ENCODE results near the gene NAPSA.

The NAPSA gene

GRCh38 chr19:50314724-50315708, 50.4 kb downstream of the NAPSA start:
- DNase-seq (ENCODE audit: low spot score) = no peak

DNA sequence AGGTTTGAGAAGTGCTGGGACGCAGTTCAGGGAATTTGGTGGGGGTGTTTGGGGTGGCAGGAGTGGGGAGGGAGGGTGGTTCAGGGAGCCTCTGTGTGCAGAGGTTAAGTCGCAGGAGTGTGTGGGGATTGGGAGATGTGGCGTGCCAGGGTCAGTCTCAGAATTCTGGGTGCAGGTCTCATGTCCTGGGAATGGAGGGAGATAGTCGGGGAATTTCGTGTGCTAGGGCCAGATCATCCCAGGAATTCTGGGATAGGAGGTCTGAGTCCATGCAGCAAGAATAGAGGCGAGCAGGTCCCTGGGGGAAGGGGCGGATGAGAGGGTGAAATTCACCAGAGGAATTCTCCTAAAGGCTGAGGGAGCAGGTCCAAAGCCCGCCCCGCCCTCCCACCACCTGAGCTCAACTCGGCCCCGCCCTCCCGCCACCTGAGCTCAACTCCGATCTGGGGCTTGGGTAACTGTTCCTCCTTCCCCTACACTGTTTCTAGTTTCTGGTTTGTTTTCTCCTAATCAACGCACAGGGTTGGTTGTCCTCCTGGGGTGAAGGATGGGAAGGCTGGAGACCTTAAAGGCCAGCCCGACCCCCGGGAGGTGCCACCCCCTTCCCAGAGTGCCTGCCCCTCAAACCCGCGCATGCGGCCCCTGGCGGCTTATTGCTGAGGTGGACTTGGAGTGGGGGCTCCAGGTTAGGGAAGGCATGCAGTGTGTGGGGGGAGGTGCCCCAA, 51.5 kb downstream of the NAPSA start:
- DNase-seq (ENCODE audit: low spot score) = no peak

- no peak for DNase-seq (ENCODE audit: low spot score)
Measured at GRCh38 chr19:50312967-50313811, 52.2 kb downstream of the NAPSA start.

DNA sequence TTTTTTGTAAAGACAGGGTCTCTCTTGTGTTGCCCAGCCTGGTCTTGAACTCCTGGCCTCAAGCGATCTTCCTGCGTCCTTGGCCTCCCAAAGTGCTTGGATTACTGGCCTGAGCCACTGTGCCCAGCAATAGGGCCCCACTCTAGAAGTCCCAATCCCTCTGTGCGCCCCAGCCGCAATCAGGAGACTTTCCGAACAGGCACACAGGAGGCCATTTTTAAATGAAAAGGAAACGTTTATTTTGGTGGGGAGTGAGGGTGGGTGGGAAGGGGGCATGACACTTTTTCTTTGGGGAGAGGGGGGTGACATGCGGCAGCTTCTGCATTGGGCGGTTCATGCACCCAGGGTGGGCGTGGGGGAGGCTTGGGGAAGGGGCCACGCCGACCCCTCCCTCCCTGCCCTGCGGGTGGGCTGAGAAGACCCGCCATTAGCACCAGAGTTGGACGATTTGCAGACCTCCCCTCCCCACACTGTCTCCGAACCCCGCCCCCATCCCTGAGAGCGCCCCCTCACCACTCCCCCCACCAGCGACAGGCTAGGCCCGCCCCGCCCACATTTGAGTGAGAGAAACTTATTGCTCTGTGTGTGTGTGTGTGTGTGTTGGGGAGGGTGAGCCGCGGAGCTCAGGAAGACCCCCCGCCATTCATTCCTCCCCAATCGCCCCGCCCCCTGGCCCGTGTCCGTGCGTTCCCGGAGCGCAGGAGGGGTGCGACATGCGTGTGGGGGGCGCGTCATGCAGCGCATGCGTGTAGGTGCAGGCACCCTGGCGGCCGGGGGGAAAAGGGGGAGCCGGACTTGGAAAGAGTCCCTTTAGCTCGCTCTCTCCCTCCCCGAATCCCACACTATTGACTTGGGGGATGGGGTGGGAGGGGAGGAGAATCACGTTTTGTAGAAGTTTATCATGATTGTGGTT, 53.5 kb downstream of the NAPSA start:
- DNase-seq (ENCODE audit: low spot score) = no peak

DNA sequence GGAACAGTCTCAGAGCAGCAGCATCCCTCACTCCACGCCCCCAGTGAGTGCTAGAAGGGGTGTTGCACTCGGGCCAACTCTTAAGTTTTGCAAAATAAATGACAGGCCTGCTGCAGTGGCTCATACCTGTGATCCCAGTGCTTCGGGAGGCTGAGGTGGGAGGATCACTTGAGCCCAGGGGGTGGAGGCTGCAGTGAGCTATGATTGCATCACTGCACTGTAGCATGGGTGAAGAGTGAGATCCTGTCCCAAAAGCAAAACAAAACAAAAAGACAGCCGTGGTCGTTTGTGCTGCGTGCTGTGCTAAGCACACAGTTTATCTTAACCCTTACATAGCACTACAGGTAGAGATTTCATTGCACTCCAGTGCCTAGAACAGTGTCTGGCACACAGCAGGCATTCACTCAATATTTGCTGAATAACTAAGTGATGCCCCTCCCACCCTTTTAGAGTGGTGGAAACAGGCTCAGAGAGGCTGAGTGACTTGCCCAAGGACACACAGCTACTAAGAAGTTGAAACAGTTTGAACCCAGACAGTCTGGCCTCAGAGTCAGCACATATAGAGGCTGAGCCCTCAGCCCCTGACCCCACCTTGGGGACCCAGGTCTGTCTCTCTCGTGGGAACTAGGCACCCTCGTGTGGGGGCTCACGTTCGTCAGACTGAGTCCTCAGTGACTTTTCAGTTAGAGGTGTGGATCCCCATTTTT, 54.5 kb downstream of the NAPSA start:
- DNase-seq (ENCODE audit: low spot score) = no peak

GRCh38 chr19:50309396-50310125, 55.9 kb downstream of the NAPSA start:
- no peak for DNase-seq (ENCODE audit: low spot score)

GRCh38 chr19:50308991-50309390, 56.4 kb downstream of the NAPSA start:
- DNase-seq (ENCODE audit: low spot score) = no peak
